Gastroesophageal sphincter (tissue), 4 donors: ENCODE measurements around the gene XPOT. TPM values are rescaled to one million over a fixed set of nuclear protein-coding genes. Genes with fewer than 3 reads are reported as not detected.

Experiments used
- ATAC-seq: fragments of 150-250 bp; one replicate; pipeline ENCODE4 v1.9.1; 2016; ENCODE audit warnings: mild to moderate bottlenecking, moderate library complexity
- H3K27ac ChIP-seq, 4 donors: fragments of 200-600 bp; sonication (generic) in 3 of 4; 1 replicate in 3 of 4; 2 replicates in 1 of 4; pipeline ENCODE4 v1.5.1; 2016 to 2019
- H3K27me3 ChIP-seq: fragments of 200-600 bp; sonication (generic); one replicate; pipeline ENCODE4 v1.5.1; 2019
- H3K36me3 ChIP-seq, 2 donors: fragments of 200-600 bp; sonication (generic); one replicate each; pipeline ENCODE4 v1.5.1; 2019; ENCODE audit warnings: control low read depth in 1 of 2
- H3K4me1 ChIP-seq, 3 donors: fragments of 200-600 bp; sonication (generic); 1 replicate in 2 of 3; 2 replicates in 1 of 3; pipeline ENCODE4 v1.5.1; 2016 to 2019; ENCODE audit warnings: control low read depth in 2 of 3
- H3K4me3 ChIP-seq, 2 donors: fragments of 200-600 bp; sonication (generic); one replicate each; pipeline ENCODE4 v1.5.1; 2019; ENCODE audit warnings: mild to moderate bottlenecking in 1 of 2, moderate library complexity in 1 of 2
- H3K9me3 ChIP-seq, 3 donors: fragments of 200-600 bp; sonication (generic); one replicate each; pipeline ENCODE4 v1.5.1; 2017 to 2019; ENCODE audit warnings: control low read depth in 2 of 3
- EP300 ChIP-seq: sonication (generic); formaldehyde crosslinking; IDR thresholded peaks from one replicate; pipeline ENCODE4 v1.6.1; 2017; ENCODE audit warnings: antibody characterized with exemption, mild to moderate bottlenecking
- POLR2A ChIP-seq, 2 donors: fragments of 450-650 bp; IDR thresholded peaks; one replicate each; pipeline ENCODE4 v1.6.1; 2017; ENCODE audit warnings: antibody characterized with exemption in 2 of 2, mild to moderate bottlenecking in 2 of 2, moderate library complexity in 1 of 2
- POLR2AphosphoS5 ChIP-seq: sonication (generic); formaldehyde crosslinking; IDR thresholded peaks from one replicate; pipeline ENCODE4 v1.6.1; 2017; ENCODE audit warnings: antibody characterized with exemption
- WGBS, 2 donors: methylation state at CpG; one replicate each; pipeline ENCODE4 v1.1.5; 2018; ENCODE audit warnings: low coverage in 1 of 2; 5-methylcytosine and 5-hydroxymethylcytosine counted together
- total RNA-seq, 4 donors: library from RNA; depleted of rRNA; stranded (reverse); fragments of >200 nt; gene quantifications; one replicate each; pipeline ENCODE4 v1.1.0, GENCODE V29; 2016
- TF ChIP-seq, protein P1 (sequence below), 4 experiments: fragments of 200-600 bp in 2 of 4; fragments of 450-650 bp in 2 of 4; sonication (generic) in 1 of 4; IDR thresholded peaks; one replicate each; pipeline ENCODE4 v1.5.1; 2017 to 2019; ENCODE audit warnings: antibody characterized with exemption in 4 of 4, mild to moderate bottlenecking in 2 of 4, moderate library complexity in 2 of 4

XPOT gene
- total RNA-seq, 4 donors from 2014 or later: 26.4 to 37.2 (median 32.5) TPM

DNA sequence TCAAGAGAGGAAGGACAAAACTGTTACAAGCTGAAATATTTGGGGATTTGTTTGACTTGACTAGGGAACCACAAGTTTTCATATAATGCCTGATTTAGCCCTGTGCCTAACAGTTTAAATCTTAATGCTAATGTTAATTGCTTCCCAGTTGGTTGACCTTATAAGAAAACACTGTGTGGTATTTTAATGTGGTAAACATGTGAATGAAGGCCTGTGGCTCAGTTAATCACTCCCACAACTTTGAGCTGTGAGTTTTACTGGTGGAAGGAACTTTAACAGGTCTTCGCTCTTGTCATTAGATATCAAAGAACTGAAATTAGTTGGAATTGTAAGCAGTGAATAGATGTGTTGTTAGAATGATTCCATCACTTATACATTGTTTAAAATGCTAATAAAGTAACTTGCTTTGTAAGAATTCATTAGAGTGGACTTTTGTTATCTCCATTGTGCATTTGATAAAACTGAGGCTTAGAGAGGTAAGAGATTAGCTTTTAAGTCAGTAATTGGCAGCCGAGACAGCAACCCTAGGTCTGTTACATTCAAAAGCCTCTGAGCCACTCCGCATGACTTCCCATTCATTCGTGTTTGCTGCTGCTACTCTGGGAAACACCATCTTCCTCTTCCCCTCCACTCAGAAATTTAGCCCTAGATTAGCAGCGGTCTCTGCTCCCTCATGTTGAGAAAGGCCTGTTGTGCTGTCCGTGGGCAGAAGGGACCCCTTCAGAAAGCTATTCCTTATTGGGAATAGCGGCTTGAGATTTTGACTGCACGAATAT lies 46.7 kb downstream of the XPOT start:
- Histone ChIP-seq H3K27ac (peak overlapping the region in 3 of 4 donors; percentile 86 to 96 (median 95)), H3K9me3 (no peaks in the 10 kb centered on the region), H3K4me3 (peak overlapping the region; percentile 85 to 98), H3K4me1 (peaks cover 0 to 36% (median 3%) of the 10 kb centered on the region in 3 donors), H3K27me3 (no peaks in the 10 kb centered on the region), H3K36me3 (peaks cover 0 to 26% of the 10 kb centered on the region in 2 donors)
- TF ChIP-seq EP300 (no peak), POLR2A (IDR thresholded peaks at IDR 0.05) (no peak), POLR2AphosphoS5 (no peak)
- TF ChIP-seq, protein P1, sequence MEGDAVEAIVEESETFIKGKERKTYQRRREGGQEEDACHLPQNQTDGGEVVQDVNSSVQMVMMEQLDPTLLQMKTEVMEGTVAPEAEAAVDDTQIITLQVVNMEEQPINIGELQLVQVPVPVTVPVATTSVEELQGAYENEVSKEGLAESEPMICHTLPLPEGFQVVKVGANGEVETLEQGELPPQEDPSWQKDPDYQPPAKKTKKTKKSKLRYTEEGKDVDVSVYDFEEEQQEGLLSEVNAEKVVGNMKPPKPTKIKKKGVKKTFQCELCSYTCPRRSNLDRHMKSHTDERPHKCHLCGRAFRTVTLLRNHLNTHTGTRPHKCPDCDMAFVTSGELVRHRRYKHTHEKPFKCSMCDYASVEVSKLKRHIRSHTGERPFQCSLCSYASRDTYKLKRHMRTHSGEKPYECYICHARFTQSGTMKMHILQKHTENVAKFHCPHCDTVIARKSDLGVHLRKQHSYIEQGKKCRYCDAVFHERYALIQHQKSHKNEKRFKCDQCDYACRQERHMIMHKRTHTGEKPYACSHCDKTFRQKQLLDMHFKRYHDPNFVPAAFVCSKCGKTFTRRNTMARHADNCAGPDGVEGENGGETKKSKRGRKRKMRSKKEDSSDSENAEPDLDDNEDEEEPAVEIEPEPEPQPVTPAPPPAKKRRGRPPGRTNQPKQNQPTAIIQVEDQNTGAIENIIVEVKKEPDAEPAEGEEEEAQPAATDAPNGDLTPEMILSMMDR (IDR thresholded peaks at IDR 0.05): no peak
- 18 to 21% methylated on average over 7 to 8 of the region's 8 CpGs for WGBS, 2 donors
- no peak for ATAC-seq

DNA sequence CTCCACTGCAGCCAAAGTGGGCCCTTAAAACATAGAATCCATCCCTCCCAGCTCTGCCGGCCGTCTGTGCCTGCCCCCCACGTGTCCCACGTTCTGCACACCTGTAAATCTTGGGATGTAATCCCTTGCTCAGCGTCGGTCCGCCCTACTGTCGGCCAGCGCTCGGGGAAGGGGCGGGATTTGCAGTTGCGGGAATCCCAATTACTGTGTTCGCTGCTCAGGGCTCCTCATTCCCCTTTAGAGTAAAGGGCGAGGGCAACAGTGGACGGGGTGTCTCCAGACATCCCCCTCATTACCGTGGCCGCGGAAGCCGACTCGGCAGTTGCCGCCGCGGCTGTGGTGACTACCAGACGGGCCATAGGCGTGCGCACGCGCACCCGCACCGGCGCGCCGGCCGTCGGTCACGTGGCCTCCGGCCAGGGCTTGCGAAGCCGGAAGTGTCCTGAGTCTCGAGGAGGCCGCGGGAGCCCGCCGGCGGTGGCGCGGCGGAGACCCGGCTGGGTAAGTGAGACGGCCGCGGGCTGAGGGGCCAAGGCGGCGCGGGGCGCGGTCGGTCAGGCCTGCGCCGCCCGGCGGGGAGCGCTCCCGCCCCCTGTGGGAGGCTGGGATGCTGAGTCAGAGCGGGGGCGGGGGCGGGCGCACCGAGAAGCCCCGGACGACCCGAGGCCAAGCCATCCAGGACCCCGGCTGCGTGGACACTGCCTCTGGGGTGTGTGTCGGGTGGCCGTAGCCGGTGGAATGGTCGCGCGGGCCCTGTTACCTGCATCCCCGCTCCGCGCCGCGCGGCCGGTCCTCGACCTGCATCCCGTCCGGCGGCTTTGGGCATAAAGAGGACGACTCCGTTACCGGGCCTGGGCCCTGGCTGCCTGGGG lies 47.7 kb downstream of the XPOT start, which contains the start of gene TBK1:
TBK1 (plus strand) TSS at position 434 of the 872 bp plus-strand sequence. CDS start 3,751 bp downstream, outside the sequence.
- 0% methylated on average over 2 of the region's 94 CpGs for WGBS, 2 donors
- peak; percentile 97 for ATAC-seq
- H3K36me3 ChIP-seq: peaks cover 0 to 26% of the 10 kb centered on the region in 2 donors
- peak within 1 kb of the TSS; percentile 86 to 96 (median 96) for H3K27ac ChIP-seq
- H3K27me3 ChIP-seq: no peaks in the 10 kb centered on the region
- TF ChIP-seq EP300 (no peak), POLR2AphosphoS5 (peak; percentile 68), POLR2A (IDR thresholded peaks at IDR 0.05) (peak; percentile 89 to 92)
- TF ChIP-seq, protein P1 (IDR thresholded peaks at IDR 0.05): peak in 2 of 4 experiments; percentile 37 to 49
- peaks cover 0 to 38% (median 3%) of the 10 kb centered on the region in 3 donors for H3K4me1 ChIP-seq
- H3K9me3 ChIP-seq: no peaks in the 10 kb centered on the region
- peak within 1 kb of the TSS; percentile 85 to 98 for H3K4me3 ChIP-seq

DNA sequence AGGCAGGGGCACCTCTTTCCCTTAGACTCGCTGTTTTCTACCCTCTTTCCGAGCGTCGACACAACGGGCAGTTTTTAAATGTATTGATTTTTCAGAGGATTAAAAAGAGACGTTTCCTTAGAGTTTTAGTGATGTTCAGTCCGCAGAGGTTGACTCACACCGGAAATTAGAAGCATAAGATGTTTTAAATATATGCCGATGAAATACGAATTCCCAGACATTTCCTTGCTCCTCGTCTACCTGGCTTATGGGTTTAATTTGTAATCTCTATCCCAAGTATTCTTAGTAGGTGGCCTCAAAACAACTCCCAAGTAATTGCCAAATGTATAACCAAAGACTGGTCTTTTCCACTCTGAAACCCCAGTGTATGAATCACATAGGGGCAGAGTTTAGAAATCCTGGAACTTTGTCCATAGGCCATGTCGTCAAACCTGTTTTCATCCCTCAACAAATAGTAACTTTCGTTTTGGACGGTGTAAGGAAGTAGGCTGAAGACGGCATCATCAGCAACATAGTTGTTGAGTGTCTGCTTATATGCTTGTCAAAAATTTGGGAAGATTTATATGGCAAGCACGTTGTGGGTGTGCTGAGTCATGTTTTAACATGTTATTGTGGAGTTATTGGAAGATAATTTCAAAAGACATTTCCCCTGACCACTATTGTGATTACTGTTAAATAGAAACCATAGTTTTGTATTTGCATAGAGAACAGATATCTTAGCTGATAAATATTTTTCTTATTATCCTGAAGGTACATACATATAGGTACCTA lies 48.6 kb downstream of the XPOT start:
- Histone ChIP-seq H3K9me3 (no peaks in the 10 kb centered on the region), H3K4me3 (peak overlapping the region; percentile 85 to 98), H3K27me3 (no peaks in the 10 kb centered on the region), H3K36me3 (peaks cover 0 to 26% of the 10 kb centered on the region in 2 donors), H3K27ac (peak overlapping the region; percentile 86 to 96 (median 96)), H3K4me1 (peaks cover 0 to 46% (median 3%) of the 10 kb centered on the region in 3 donors)
- TF ChIP-seq EP300 (no peak), POLR2A (IDR thresholded peaks at IDR 0.05) (no peak), POLR2AphosphoS5 (peak; percentile 54)
- TF ChIP-seq, protein P1 (IDR thresholded peaks at IDR 0.05): no peak
- 0 to 2% methylated on average over 8 to 12 of the region's 16 CpGs for WGBS, 2 donors
- ATAC-seq: peak; percentile 45

DNA sequence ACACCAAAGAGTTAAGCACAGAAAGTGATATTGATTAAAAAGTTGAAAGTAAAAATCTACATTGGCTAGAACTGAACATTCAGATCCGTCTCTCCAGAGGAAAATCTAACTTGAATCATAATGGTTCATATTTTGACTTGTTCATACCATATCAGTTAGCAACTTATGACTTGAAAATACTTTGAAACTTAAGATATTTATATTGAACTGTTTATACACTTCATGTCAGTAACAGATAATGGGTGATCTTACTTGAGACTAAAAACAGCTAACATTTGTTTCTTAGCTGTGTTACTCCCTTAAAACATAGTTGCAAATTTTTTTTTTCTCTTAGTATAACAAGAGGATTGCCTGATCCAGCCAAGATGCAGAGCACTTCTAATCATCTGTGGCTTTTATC lies 51.3 kb downstream of the XPOT start:
- H3K4me3 ChIP-seq: no peak overlapping the region
- H3K27ac ChIP-seq: no peak overlapping the region
- WGBS, 2 donors: 79 to 80% methylated on average over 1 of the region's 1 CpG
- peaks cover 0 to 63% (median 11%) of the 10 kb centered on the region in 3 donors for H3K4me1 ChIP-seq
- H3K9me3 ChIP-seq: no peaks in the 10 kb centered on the region
- no peaks in the 10 kb centered on the region for H3K27me3 ChIP-seq
- peaks cover 0 to 28% of the 10 kb centered on the region in 2 donors for H3K36me3 ChIP-seq
- ATAC-seq: no peak
- TF ChIP-seq, protein P1 (IDR thresholded peaks at IDR 0.05): no peak
